HepG2 (cell line): ENCODE data around the gene PYCARD.

Source experiments
- ERF ChIP-seq: IDR thresholded peaks from 2 replicates; pipeline ENCODE4 v1.6.1; 2018; ENCODE audit warnings: missing biosample characterization, missing genetic modification reagents
- ZNF577 ChIP-seq: sonication (generic); formaldehyde crosslinking; IDR thresholded peaks from 2 replicates; pipeline ENCODE4 v1.4.0; 2020; ENCODE audit warnings: mild to moderate bottlenecking, low read depth, missing genetic modification reagents, borderline replicate concordance
- TF ChIP-seq, protein P1 (sequence below): sonication (generic); formaldehyde crosslinking; IDR thresholded peaks from 2 replicates; pipeline ENCODE4 v1.5.0; 2020; ENCODE audit warnings: mild to moderate bottlenecking, missing genetic modification reagents, moderate library complexity

DNA sequence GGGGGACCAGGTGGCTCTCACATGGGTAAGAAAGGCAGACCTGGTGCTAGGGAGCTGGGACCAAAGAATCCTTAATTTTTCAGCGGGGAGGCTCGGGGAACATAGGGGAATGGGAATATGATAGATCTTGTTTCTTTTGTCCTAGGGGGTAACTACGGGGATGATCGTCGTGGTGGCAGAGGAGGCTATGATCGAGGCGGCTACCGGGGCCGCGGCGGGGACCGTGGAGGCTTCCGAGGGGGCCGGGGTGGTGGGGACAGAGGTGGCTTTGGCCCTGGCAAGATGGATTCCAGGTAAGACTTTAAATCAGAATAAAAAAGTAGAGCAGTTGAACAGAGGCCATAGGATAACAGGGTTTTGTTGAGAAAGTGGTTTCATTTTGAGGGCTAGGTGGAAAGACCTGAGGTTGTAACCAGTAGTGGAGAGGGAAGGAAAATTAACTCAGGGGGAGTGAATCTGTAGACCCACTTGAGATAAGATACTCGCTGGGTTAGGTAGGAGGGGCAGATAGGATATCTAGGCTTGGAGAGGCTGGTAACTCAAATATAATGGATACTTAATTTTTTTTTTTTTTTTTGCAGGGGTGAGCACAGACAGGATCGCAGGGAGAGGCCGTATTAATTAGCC, 11.6 kb downstream of the PYCARD start:
- TF ChIP-seq ZNF577 (CRISPR knock-in tag): no peak
- TF ChIP-seq ERF (CRISPR knock-in tag): no peak
- TF ChIP-seq, protein P1, sequence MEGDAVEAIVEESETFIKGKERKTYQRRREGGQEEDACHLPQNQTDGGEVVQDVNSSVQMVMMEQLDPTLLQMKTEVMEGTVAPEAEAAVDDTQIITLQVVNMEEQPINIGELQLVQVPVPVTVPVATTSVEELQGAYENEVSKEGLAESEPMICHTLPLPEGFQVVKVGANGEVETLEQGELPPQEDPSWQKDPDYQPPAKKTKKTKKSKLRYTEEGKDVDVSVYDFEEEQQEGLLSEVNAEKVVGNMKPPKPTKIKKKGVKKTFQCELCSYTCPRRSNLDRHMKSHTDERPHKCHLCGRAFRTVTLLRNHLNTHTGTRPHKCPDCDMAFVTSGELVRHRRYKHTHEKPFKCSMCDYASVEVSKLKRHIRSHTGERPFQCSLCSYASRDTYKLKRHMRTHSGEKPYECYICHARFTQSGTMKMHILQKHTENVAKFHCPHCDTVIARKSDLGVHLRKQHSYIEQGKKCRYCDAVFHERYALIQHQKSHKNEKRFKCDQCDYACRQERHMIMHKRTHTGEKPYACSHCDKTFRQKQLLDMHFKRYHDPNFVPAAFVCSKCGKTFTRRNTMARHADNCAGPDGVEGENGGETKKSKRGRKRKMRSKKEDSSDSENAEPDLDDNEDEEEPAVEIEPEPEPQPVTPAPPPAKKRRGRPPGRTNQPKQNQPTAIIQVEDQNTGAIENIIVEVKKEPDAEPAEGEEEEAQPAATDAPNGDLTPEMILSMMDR: no peak
